ENCODE measurements around the gene WNT10A.
"Not testable (repeated sequence)": the region's sequence is repeated elsewhere in the genome, so short reads cannot be mapped to it uniquely, and the experiment has no call there.

WNT10A gene

GRCh38 chr2:218920504-218920903 is 39.9 kb downstream of the WNT10A start:
- H3K27ac ChIP-seq: no peak overlapping the region
- TF ChIP-seq CTCF (IDR thresholded peaks at IDR 0.05): no peak
- no peak overlapping the region for H3K4me3 ChIP-seq
- DNase-seq (ENCODE audit: low spot score): no peak

- Histone ChIP-seq H3K27ac (no peak overlapping the region), H3K4me3 (no peak overlapping the region)
- DNase-seq (ENCODE audit: low spot score): no peak
- TF ChIP-seq CTCF (IDR thresholded peaks at IDR 0.05): no peak
Observed at GRCh38 chr2:218924757-218925156, 44.1 kb downstream of the WNT10A start.

GRCh38 chr2:218925434-218925833 is 44.8 kb downstream of the WNT10A start:
- DNase-seq (ENCODE audit: low spot score): no peak
- no peak for TF ChIP-seq CTCF (IDR thresholded peaks at IDR 0.05)

GRCh38 chr2:218927422-218927821 is 46.8 kb downstream of the WNT10A start:
- H3K4me3 ChIP-seq: no peak overlapping the region
- DNase-seq (ENCODE audit: low spot score): no peak
- no peak for TF ChIP-seq CTCF (IDR thresholded peaks at IDR 0.05)
- no peak overlapping the region for H3K27ac ChIP-seq

More at GRCh38 chr2:218925434-218925833, 44.8 kb downstream of the WNT10A start:
- no peak overlapping the region for H3K4me3 ChIP-seq
- no peak overlapping the region for H3K27ac ChIP-seq

- H3K4me3 ChIP-seq: no peak overlapping the region
- DNase-seq (ENCODE audit: low spot score): no peak
- no peak for TF ChIP-seq CTCF (IDR thresholded peaks at IDR 0.05)
- no peak overlapping the region for H3K27ac ChIP-seq
Observed at GRCh38 chr2:218927876-218928275, 47.2 kb downstream of the WNT10A start.

- H3K4me3 ChIP-seq; H3K27ac ChIP-seq; DNase-seq (ENCODE audit: low spot score): not testable (repeated sequence)
Observed at GRCh38 chr2:218930488-218930887, 49.8 kb downstream of the WNT10A start.

- not testable (repeated sequence) for DNase-seq (ENCODE audit: low spot score); H3K4me3 ChIP-seq; H3K27ac ChIP-seq
Observed at GRCh38 chr2:218931751-218932150, 51.1 kb downstream of the WNT10A start.

Measured in coronary artery (tissue), 2 donors.